ENCODE data around the gene STX4.
A peak's percentile ranks its signal among the peaks of the same experiment; 100 is the strongest.

Gene STX4
- 46.9 to 49.5 reads per million in 2 donors for total RNA-seq

DNA sequence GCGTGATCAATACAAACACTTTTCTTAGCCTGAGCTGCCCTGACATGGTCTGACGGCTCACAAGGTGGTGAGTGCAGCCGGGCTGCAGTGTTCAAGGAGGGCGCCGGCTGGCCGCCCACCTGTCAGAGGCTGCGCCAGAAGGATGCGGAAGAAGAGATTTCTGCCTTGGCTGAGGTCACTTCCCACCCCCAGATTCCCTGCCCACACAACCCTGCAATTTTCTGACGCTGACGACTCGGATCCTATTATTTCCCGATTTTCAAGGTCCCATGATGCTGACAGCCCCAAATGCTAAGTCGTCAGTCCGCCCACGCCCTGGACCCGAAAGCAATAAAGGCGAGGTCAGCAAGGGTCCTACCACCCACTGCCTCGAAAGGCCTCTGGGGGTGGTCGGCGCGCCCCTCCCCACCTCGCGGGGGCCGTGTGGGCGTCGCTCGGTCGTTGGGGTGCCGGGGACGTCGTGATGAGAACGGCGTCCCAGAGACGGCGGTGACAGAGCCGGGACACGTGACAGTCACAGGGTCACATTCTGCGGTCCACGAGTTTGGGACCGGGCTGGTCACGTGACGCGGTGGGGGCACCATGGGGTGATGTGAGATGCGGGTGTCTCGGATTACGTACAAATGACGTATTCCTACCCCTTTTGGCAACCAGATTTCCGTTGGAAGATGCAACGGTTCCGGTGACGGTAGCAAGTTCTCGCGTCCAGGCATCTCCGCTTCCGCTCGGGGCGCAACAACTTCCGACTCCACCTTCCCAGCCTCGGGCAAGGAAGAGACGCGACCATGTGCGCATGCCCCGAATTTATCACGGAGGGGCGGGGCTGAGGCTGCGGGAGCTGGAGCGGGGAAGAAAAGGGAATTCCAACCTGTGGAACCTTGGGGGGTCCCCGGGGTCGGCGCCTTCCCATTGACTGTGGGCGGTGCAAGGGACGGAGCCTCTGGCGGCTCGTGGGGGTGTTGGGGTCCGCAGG is at the start of gene STX4:
Gene STX4 (plus strand): TSS at position 823 of the 973 bp plus-strand sequence. CDS start 248 bp downstream, outside the sequence.
- DNase-seq: peak; percentile 98

- no peak for DNase-seq
These were observed 49.3 kb upstream of the STX4 start for GRCh38 chr16:30983898-30984610.

GRCh38 chr16:30984669-30985400 is 48.5 kb upstream of the STX4 start, which contains the start of gene HSD3B7:
HSD3B7 (plus strand) TSS chr16:30985207; CDS start chr16:30985659, 452 bp downstream.
- DNase-seq: peak; percentile 84

- DNase-seq: no peak
These were observed 47.8 kb upstream of the STX4 start for GRCh38 chr16:30985401-30986128.

DNA sequence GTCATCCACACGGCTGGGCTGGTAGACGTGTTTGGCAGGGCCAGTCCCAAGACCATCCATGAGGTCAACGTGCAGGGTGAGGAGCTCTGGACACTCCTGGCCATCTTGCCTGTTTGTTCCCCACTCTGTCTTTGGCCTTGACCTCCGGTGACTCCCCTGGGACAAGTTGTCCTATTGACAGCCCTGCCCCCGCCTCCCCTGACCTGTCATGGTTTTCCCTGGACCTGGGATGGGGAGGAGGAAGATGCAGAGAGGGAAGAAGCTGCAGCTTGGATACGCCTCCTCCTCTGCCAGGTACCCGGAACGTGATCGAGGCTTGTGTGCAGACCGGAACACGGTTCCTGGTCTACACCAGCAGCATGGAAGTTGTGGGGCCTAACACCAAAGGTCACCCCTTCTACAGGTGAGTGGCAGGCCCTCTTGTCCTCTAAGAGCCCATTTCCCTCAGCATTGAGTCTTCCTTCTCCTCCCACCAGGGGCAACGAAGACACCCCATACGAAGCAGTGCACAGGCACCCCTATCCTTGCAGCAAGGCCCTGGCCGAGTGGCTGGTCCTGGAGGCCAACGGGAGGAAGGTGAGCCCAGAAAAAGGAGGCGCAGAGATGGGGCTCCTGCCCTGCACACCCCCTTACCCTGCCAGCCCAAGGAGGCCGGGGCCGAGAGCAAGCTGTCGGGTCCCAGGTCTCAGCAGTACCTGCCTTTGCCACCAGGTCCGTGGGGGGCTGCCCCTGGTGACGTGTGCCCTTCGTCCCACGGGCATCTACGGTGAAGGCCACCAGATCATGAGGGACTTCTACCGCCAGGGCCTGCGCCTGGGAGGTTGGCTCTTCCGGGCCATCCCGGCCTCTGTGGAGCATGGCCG is 47.0 kb upstream of the STX4 start:
- DNase-seq: no peak

DNA sequence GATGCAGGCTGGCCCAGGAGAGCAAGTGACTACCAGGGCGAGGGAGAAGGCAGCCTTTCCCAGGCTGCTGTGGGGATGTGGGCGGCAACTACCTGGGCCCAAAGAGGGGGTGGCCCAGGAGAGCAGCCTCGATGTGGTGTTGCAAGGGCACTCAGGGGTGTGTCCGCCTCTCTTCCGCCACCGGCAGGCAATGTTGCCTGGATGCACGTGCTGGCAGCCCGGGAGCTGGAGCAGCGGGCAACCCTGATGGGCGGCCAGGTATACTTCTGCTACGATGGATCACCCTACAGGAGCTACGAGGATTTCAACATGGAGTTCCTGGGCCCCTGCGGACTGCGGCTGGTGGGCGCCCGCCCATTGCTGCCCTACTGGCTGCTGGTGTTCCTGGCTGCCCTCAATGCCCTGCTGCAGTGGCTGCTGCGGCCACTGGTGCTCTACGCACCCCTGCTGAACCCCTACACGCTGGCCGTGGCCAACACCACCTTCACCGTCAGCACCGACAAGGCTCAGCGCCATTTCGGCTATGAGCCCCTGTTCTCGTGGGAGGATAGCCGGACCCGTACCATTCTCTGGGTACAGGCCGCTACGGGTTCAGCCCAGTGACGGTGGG is 45.7 kb upstream of the STX4 start:
- DNase-seq: no peak

DNA sequence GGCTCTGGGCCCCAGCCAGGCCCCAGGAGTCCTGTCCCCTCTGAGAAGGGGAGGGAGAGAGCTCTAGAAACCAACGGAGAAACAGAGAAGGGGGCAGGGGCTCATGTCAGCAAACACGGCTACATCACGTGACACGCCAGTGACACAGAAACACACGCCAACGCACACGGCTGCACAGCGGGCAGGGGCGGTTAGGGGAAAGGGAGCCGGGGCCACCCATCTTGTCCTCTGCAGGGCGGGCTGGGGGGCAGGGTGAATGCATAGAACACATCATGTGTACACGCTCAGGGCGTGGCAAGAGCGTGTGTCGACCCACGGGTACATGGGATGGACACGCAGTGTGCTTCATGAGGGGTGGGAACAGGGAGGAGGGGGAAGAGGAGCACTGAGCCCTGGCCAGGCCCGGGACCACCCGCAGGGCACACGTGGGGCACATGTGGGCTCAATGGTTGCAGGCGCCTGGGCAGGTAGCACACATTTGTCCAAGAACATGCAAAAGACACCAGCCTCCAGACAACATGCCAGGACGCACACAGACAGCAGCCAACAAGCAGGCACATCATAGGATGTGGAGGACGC is 43.8 kb upstream of the STX4 start:
- DNase-seq: no peak

DNA sequence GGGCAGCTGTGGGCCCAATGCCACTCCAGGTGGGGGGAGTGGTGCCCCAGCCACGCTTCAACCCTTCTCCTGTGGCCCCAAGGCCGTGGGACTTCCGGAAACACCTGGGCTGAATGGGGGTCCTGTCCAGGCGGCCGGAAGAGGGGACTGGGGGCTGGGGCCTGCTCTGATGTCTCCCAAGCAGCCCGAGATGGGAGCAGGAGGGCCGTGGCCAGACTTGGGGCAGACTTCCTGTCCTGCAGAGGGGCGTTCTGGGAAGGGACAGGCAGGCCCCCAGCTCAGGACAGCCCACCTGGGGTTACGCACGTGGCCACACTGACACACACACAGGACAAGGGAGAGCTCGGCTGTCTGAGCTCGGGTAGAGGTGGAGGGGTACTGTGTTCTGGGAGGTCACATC is 43.3 kb upstream of the STX4 start:
- no peak for DNase-seq

DNA sequence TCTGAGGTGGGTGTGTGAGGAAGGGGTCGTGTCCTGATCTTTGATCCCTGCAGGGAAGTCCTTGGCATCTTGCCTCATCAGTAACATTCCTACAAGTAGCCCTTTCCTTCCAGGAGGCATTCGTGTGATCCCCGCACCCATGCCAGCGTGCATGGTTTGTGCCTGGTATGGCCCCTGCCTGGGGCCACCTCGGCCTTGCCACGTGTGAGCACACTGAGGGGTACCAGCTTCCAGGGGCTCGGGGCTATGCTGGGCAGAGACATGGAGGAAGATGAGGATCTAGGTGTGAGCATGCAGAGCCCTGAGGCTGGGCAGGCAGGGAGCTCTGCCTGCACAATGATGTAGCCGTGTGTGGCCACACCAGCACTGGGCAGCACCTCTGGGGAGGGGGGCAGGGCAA is 42.3 kb upstream of the STX4 start:
- no peak for DNase-seq

DNA sequence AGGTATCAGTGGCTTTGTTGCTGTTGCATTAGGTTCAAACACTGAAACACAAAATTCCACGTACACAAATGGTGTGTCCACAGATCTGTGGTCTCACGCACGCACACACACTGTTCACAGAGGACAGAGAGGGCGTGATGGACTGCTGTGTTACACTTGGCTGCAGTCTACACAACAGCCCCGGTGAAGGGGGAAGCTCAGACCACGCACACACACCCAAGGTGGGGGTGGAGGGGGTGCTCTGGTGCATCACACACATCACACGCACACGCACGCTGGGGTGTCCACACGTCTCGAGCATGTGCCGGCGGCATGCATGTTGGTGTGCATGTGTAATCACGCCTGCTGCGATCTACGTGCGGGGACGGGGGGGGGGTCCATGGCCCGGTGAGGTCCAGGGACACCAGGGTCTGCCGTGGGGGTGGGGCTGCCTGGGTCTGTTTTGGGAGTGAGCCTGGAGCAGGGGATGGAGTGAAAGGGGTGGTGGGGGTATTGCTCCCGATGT is 41.0 kb upstream of the STX4 start:
- DNase-seq: no peak

GRCh38 chr16:30992931-30993816 is 40.2 kb upstream of the STX4 start:
- DNase-seq: no peak

GRCh38 chr16:30995927-30996323 is 37.4 kb upstream of the STX4 start:
- DNase-seq: no peak

- no peak for DNase-seq
These were observed 36.9 kb upstream of the STX4 start for GRCh38 chr16:30996324-30996984.

DNA sequence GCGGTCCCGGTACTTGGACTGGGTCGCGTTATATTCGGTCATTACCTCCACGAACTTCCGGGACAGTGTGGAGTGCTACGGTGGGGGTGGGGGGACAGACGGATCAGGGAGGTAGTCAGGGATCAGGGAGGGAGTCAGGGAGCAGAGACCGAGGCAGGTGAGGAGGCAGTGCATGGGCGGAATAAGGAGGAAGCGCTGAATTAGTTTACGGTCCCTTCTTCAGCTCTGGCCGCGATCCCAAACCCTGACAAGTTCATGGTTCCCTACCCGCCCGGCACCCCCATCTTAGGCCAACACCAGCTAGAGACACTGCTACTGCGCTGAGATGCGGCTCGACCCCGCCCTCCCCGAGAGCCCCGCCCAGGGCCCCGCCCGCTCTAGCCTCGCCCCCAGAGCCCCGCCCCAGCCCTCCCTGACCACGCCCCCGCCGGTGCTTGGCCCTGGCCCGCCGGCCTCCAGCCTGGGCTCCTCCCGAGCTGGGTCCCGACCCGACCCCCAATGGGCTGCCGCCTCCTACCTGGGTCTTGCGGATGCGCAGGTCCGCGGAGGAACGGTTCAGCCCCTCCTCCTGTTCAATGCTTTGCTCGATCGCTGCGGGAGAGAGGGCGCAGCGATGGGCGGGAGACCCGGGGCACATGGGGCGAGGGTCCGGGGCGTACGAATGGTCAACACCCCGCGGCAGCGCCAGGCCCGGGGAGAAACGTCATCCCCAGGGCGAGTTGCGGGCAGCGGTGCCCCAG is 36.2 kb upstream of the STX4 start:
- peak; percentile 84 for DNase-seq

- no peak for DNase-seq
These were observed 35.3 kb upstream of the STX4 start for GRCh38 chr16:30997725-30998711.
